HEK293 (cell line): Measurements from ENCODE around the gene NCOA6.

Experiments
- BCL11A ChIP-seq: fragments of 450-650 bp; formaldehyde crosslinking; IDR thresholded peaks from 2 replicates; pipeline ENCODE4 v1.5.1; 2016; ENCODE audit warnings: low read depth, missing biosample characterization, missing genetic modification characterization
- EGR2 ChIP-seq: fragments of 450-650 bp; formaldehyde crosslinking; IDR thresholded peaks from 2 replicates; pipeline ENCODE4 v1.5.1; 2016; ENCODE audit warnings: low read depth, missing biosample characterization, missing genetic modification characterization
- HOXD13 ChIP-seq: sonication (generic); formaldehyde crosslinking; IDR thresholded peaks from 2 replicates; pipeline ENCODE4 v1.8.0; 2022; ENCODE audit warnings: missing genetic modification reagents, borderline replicate concordance
- KLF8 ChIP-seq: fragments of 450-650 bp; formaldehyde crosslinking; IDR thresholded peaks from 2 replicates; pipeline ENCODE4 v1.5.1; 2016; ENCODE audit warnings: missing biosample characterization, missing genetic modification characterization
- MYNN ChIP-seq: fragments of 450-650 bp; formaldehyde crosslinking; IDR thresholded peaks from 2 replicates; pipeline ENCODE4 v1.5.1; 2016; ENCODE audit warnings: missing biosample characterization, missing genetic modification characterization, borderline replicate concordance
- OVOL3 ChIP-seq: fragments of 450-650 bp; formaldehyde crosslinking; IDR thresholded peaks from 2 replicates; pipeline ENCODE4 v1.5.1; 2016; ENCODE audit warnings: missing biosample characterization, missing genetic modification characterization
- PRDM6 ChIP-seq: fragments of 450-650 bp; formaldehyde crosslinking; IDR thresholded peaks from 2 replicates; pipeline ENCODE4 v1.5.1; 2017; ENCODE audit warnings: missing biosample characterization, missing genetic modification characterization
- REPIN1 ChIP-seq: fragments of 450-650 bp; formaldehyde crosslinking; IDR thresholded peaks from 2 replicates; pipeline ENCODE4 v1.5.1; 2017; ENCODE audit warnings: missing biosample characterization, missing genetic modification characterization, low read depth
- SETDB1 ChIP-seq: IDR thresholded peaks from one replicate; pipeline ENCODE4 v1.6.1; 2017; ENCODE audit warnings: mild to moderate bottlenecking, low read length, moderate library complexity, mixed read lengths; ENCODE audit not compliant: insufficient read length
- SP2 ChIP-seq: fragments of 450-650 bp; formaldehyde crosslinking; IDR thresholded peaks from 2 replicates; pipeline ENCODE4 v1.5.1; 2016; ENCODE audit warnings: missing biosample characterization, missing genetic modification characterization
- SP7 ChIP-seq: fragments of 450-650 bp; formaldehyde crosslinking; IDR thresholded peaks from 2 replicates; pipeline ENCODE4 v1.5.1; 2016; ENCODE audit warnings: missing biosample characterization, missing genetic modification characterization
- ZNF10 ChIP-seq: fragments of 450-650 bp; formaldehyde crosslinking; IDR thresholded peaks from 2 replicates; pipeline ENCODE4 v1.5.1; 2017; ENCODE audit warnings: missing biosample characterization, missing genetic modification characterization
- ZNF146 ChIP-seq: fragments of 450-650 bp; formaldehyde crosslinking; IDR thresholded peaks from 2 replicates; pipeline ENCODE4 v1.5.1; 2016; ENCODE audit warnings: missing biosample characterization, missing genetic modification characterization
- ZNF148 ChIP-seq: fragments of 450-650 bp; formaldehyde crosslinking; IDR thresholded peaks from 2 replicates; pipeline ENCODE4 v1.5.0; 2017; ENCODE audit warnings: missing biosample characterization, missing genetic modification characterization, borderline replicate concordance
- ZNF248 ChIP-seq: fragments of 450-650 bp; formaldehyde crosslinking; IDR thresholded peaks from 2 replicates; pipeline ENCODE4 v1.5.1; 2017; ENCODE audit warnings: missing biosample characterization, missing genetic modification characterization
- ZNF518A ChIP-seq: fragments of 450-650 bp; formaldehyde crosslinking; conservative IDR thresholded peaks from 2 replicates; pipeline ENCODE4 v1.5.1; 2016; ENCODE audit warnings: low read depth, missing biosample characterization, missing genetic modification characterization
- ZNF521 ChIP-seq: fragments of 450-650 bp; formaldehyde crosslinking; IDR thresholded peaks from 2 replicates; pipeline ENCODE4 v1.5.1; 2017; ENCODE audit warnings: missing biosample characterization, mild to moderate bottlenecking, missing genetic modification characterization
- ZNF529 ChIP-seq: fragments of 450-650 bp; formaldehyde crosslinking; IDR thresholded peaks from 2 replicates; pipeline ENCODE4 v1.5.1; 2017; ENCODE audit warnings: missing genetic modification characterization, missing biosample characterization; ENCODE audit not compliant: insufficient replicate concordance
- ZNF530 ChIP-seq: fragments of 450-650 bp; formaldehyde crosslinking; IDR thresholded peaks from 2 replicates; pipeline ENCODE4 v1.5.1; 2016; ENCODE audit warnings: low read depth, missing biosample characterization, missing genetic modification characterization
- ZNF623 ChIP-seq: fragments of 450-650 bp; formaldehyde crosslinking; IDR thresholded peaks from 2 replicates; pipeline ENCODE4 v1.5.1; 2016; ENCODE audit warnings: missing biosample characterization, missing genetic modification characterization
- ZNF707 ChIP-seq: fragments of 450-650 bp; formaldehyde crosslinking; IDR thresholded peaks from 2 replicates; pipeline ENCODE4 v1.5.1; 2016; ENCODE audit warnings: missing biosample characterization, missing genetic modification characterization
- ZNF837 ChIP-seq: fragments of 450-650 bp; formaldehyde crosslinking; IDR thresholded peaks from 2 replicates; pipeline ENCODE4 v1.5.1; 2016; ENCODE audit warnings: missing biosample characterization, missing genetic modification characterization
- TF ChIP-seq, protein P1 (sequence below): fragments of 450-650 bp; formaldehyde crosslinking; IDR thresholded peaks from 2 replicates; pipeline ENCODE4 v1.5.1; 2016; ENCODE audit warnings: missing biosample characterization, missing genetic modification characterization
- TF ChIP-seq, protein P2 (sequence below): fragments of 450-650 bp; formaldehyde crosslinking; IDR thresholded peaks from 2 replicates; pipeline ENCODE4 v1.5.1; 2016; ENCODE audit warnings: missing biosample characterization, missing genetic modification characterization

The NCOA6 gene

DNA sequence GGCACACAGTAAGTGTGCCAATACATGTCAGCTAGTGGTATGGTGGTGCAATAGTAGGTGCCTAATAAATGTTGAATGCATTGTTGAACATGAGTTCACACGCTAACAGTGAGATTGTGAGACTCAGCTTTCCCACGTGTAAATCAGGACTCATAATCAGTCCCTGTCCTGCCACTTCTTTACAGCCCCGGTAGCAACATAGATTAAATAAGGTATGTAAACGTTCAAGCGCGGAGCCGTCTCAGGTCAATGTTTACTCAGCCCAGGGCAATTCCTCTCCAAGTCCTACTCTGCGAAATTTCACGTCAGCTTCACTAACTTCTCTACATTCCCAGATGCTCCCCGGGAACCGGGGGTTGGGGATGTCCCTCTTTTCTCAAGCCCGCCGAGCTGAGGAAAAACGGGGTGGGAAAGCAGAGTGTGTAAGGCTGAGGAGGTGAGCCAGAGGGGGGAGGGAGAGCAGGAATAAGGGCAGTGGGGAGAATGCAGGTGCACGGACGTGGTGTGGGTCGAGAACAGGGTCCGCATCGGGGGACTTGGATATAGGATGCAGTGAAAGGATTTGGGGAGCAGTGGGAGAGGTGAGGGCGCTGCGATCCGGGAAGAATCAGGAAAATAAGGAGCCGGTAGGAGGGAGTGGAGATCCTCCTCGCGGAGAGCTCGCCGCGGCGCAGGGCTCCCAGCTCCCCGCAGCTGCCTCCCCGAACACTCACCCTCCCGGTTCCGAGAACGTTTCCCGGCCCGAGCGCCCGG is 121.9 kb downstream of the NCOA6 start (continued):
- TF ChIP-seq, protein P1, sequence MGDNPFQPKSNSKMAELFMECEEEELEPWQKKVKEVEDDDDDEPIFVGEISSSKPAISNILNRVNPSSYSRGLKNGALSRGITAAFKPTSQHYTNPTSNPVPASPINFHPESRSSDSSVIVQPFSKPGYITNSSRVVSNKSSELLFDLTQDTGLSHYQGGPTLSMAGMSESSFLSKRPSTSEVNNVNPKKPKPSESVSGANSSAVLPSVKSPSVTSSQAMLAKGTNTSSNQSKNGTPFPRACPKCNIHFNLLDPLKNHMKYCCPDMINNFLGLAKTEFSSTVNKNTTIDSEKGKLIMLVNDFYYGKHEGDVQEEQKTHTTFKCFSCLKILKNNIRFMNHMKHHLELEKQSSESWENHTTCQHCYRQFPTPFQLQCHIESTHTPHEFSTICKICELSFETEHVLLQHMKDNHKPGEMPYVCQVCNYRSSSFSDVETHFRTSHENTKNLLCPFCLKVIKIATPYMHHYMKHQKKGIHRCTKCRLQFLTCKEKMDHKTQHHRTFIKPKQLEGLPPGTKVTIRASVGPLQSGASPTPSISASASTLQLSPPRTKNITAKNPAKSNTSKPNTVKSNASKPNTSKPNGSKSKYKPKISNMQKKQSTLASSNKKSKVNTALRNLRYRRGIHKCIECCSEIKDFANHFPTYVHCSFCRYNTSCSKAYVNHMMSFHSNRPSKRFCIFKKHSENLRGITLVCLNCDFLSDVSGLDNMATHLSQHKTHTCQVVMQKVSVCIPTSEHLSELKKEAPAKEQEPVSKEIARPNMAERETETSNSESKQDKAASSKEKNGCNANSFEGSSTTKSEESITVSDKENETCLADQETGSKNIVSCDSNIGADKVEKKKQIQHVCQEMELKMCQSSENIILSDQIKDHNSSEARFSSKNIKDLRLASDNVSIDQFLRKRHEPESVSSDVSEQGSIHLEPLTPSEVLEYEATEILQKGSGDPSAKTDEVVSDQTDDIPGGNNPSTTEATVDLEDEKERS (tag by site-specific recombination) = no peak
- TF ChIP-seq ZNF521 = no peak
- 0 out of 2 replicates have a peak, but pooled peaks have one; percentile 19 for TF ChIP-seq ZNF837 (tag by site-specific recombination)
- TF ChIP-seq SP7 = peak; percentile 32; the same call in 1 of the 2 replicates
- TF ChIP-seq, protein P2, sequence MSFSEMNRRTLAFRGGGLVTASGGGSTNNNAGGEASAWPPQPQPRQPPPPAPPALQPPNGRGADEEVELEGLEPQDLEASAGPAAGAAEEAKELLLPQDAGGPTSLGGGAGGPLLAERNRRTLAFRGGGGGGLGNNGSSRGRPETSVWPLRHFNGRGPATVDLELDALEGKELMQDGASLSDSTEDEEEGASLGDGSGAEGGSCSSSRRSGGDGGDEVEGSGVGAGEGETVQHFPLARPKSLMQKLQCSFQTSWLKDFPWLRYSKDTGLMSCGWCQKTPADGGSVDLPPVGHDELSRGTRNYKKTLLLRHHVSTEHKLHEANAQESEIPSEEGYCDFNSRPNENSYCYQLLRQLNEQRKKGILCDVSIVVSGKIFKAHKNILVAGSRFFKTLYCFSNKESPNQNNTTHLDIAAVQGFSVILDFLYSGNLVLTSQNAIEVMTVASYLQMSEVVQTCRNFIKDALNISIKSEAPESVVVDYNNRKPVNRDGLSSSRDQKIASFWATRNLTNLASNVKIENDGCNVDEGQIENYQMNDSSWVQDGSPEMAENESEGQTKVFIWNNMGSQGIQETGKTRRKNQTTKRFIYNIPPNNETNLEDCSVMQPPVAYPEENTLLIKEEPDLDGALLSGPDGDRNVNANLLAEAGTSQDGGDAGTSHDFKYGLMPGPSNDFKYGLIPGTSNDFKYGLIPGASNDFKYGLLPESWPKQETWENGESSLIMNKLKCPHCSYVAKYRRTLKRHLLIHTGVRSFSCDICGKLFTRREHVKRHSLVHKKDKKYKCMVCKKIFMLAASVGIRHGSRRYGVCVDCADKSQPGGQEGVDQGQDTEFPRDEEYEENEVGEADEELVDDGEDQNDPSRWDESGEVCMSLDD (tag by site-specific recombination) = peak; percentile 71; the same call in 1 of the 2 replicates
- no peak for TF ChIP-seq EGR2 (tag by site-specific recombination)
- no peak for TF ChIP-seq ZNF248
- no peak for TF ChIP-seq ZNF623 (tag by site-specific recombination)
- no peak for TF ChIP-seq MYNN (tag by site-specific recombination)
- TF ChIP-seq SP2 (tag by site-specific recombination) = no peak
- TF ChIP-seq ZNF707 (tag by site-specific recombination) = no peak
- no peak for TF ChIP-seq ZNF10 (tag by site-specific recombination)
- no peak for TF ChIP-seq PRDM6 (tag by site-specific recombination)
- TF ChIP-seq ZNF530 (tag by site-specific recombination) = no peak
- TF ChIP-seq REPIN1 = no peak
- no peak for TF ChIP-seq SETDB1
- TF ChIP-seq KLF8 (tag by site-specific recombination) = peak; percentile 56; the same call in 1 of the 2 replicates
- no peak for TF ChIP-seq ZNF148
- no peak for TF ChIP-seq ZNF146 (tag by site-specific recombination)
- TF ChIP-seq ZNF529 (tag by site-specific recombination) = no peak
- TF ChIP-seq OVOL3 (tag by site-specific recombination) = no peak
- TF ChIP-seq BCL11A (tag by site-specific recombination) = peak; percentile 39; the same call in 1 of the 2 replicates
- no peak for TF ChIP-seq HOXD13 (CRISPR knock-in tag)
- TF ChIP-seq ZNF518A (tag by site-specific recombination) = no peak
